Neural cell (in vitro differentiated cells): ENCODE data around the gene KBTBD3. TPM values are rescaled to one million over a fixed set of nuclear protein-coding genes. Genes with fewer than 3 reads are reported as not detected.
"Not testable (repeated sequence)": the region's sequence is repeated elsewhere in the genome, so short reads cannot be mapped to it uniquely, and the experiment has no call there.

Experiments
- H2AFZ ChIP-seq: fragments of 200-600, 300-800 bp; sonication (generic), shearing (Covaris generic); 2 replicates; pipeline ENCODE4 v1.6.0; 2014; ENCODE audit warnings: low read depth, mild to moderate bottlenecking, antibody characterized with exemption, low read length, moderate library complexity
- H3F3A ChIP-seq: fragments of 200-600 bp; shearing (Covaris generic); 2 replicates; pipeline ENCODE4 v1.6.1; 2016; ENCODE audit warnings: mild to moderate bottlenecking, moderate library complexity, mixed read lengths, antibody characterized with exemption, low read length; ENCODE audit not compliant: insufficient read depth, poor library complexity, severe bottlenecking
- H3K27ac ChIP-seq: fragments of 200-600, 300-800 bp; sonication (generic), shearing (Covaris generic); 2 replicates; pipeline ENCODE4 v1.5.1; 2014; ENCODE audit warnings: mild to moderate bottlenecking, low read length, moderate library complexity
- H3K27me3 ChIP-seq: fragments of 300-800, 200-600 bp; sonication (generic), shearing (Covaris generic); 2 replicates; pipeline ENCODE4 v1.6.0; 2014; ENCODE audit warnings: mild to moderate bottlenecking, low read depth, low read length, moderate library complexity; ENCODE audit not compliant: insufficient read depth
- H3K36me3 ChIP-seq: fragments of 300-800, 200-600 bp; sonication (generic), shearing (Covaris generic); 2 replicates; pipeline ENCODE4 v1.5.1; 2014; ENCODE audit warnings: mild to moderate bottlenecking, antibody characterized with exemption, low read length, moderate library complexity; ENCODE audit not compliant: insufficient read depth
- H3K4me2 ChIP-seq: fragments of 300-800, 200-600 bp; sonication (generic), shearing (Covaris generic); 2 replicates; pipeline ENCODE4 v1.6.0; 2014; ENCODE audit warnings: mild to moderate bottlenecking, low read length
- H3K4me3 ChIP-seq: fragments of 300-800, 200-600 bp; sonication (generic), shearing (Covaris generic); 2 replicates; pipeline ENCODE4 v1.5.1; 2014; ENCODE audit warnings: mild to moderate bottlenecking, low read length, moderate library complexity
- H3K79me2 ChIP-seq: fragments of 200-600 bp; shearing (Covaris generic); replicated peaks from 2 replicates; pipeline ENCODE4 v1.6.0; 2014; ENCODE audit warnings: mild to moderate bottlenecking, low read length, moderate library complexity; ENCODE audit not compliant: insufficient read depth
- H3K9ac ChIP-seq: fragments of 300-800, 200-600 bp; sonication (generic), shearing (Covaris generic); 2 replicates; pipeline ENCODE4 v1.6.1; 2016; ENCODE audit warnings: mild to moderate bottlenecking, low read length, mixed read lengths
- H3K9me2 ChIP-seq: fragments of 200-600 bp; shearing (Covaris generic); 2 replicates; pipeline ENCODE4 v1.6.1; 2016; ENCODE audit warnings: mild to moderate bottlenecking, low read length, mixed read lengths; ENCODE audit not compliant: insufficient read depth
- H3K9me3 ChIP-seq: fragments of 200-600, 300-800 bp; sonication (generic), shearing (Covaris generic); 2 replicates; pipeline ENCODE4 v1.6.1; 2016; ENCODE audit warnings: mild to moderate bottlenecking, mixed run types, low read length, moderate library complexity, mixed read lengths
- H4K20me1 ChIP-seq: fragments of 200-600 bp; shearing (Covaris generic); 2 replicates; pipeline ENCODE4 v1.6.1; 2016; ENCODE audit warnings: mild to moderate bottlenecking, mixed run types; ENCODE audit not compliant: insufficient read depth
- EP300 ChIP-seq: fragments of 450-650 bp; conservative IDR thresholded peaks from 2 replicates; pipeline ENCODE4 v1.6.1; 2014; ENCODE audit warnings: antibody characterized with exemption, mild to moderate bottlenecking, moderate library complexity; ENCODE audit not compliant: poor library complexity, severe bottlenecking
- EZH2 ChIP-seq: fragments of 200-600, 300-800 bp; shearing (Covaris generic), sonication (generic); IDR thresholded peaks from 2 replicates; pipeline ENCODE4 v1.6.1; 2014; ENCODE audit warnings: antibody characterized with exemption, low read length, borderline replicate concordance, mild to moderate bottlenecking; ENCODE audit not compliant: insufficient read depth, poor library complexity, severe bottlenecking
- POLR2AphosphoS5 ChIP-seq: IDR thresholded peaks from 2 replicates; pipeline ENCODE4 v1.6.1; 2012
- RAD21 ChIP-seq: fragments of 450-650 bp; conservative IDR thresholded peaks from 2 replicates; pipeline ENCODE4 v1.6.1; 2014; ENCODE audit warnings: antibody characterized with exemption, mild to moderate bottlenecking, moderate library complexity
- SMC3 ChIP-seq: fragments of 450-650 bp; conservative IDR thresholded peaks from 2 replicates; pipeline ENCODE4 v1.6.1; 2014; ENCODE audit warnings: antibody characterized with exemption, mild to moderate bottlenecking, moderate library complexity; ENCODE audit not compliant: poor library complexity
- TAF1 ChIP-seq: IDR thresholded peaks from 2 replicates; pipeline ENCODE4 v1.6.1; 2012; ENCODE audit warnings: low read depth
- polyA plus RNA-seq: library from polyadenylated mRNA; depleted of rRNA; stranded (reverse); fragments of >200 nt; gene quantifications from 2 replicates; pipeline ENCODE4 v1.2.3, GENCODE V29; 2014
- TF ChIP-seq, protein P1 (sequence below): fragments of 450-650 bp; IDR thresholded peaks from 2 replicates; pipeline ENCODE4 v1.5.1; 2014; ENCODE audit warnings: antibody characterized with exemption, mild to moderate bottlenecking, moderate library complexity; ENCODE audit not compliant: poor library complexity, severe bottlenecking
- TF ChIP-seq, protein P2 (sequence below): IDR thresholded peaks from 2 replicates; pipeline ENCODE4 v1.6.1; 2012; ENCODE audit warnings: borderline replicate concordance

Gene KBTBD3
- polyA plus RNA-seq, 1 donor from 2014 or later, result 7.3 TPM

- Histone ChIP-seq H2AFZ (no peak overlapping the region), H3K4me3 (no peak overlapping the region), H3K9me3 (no peaks in the 10 kb centered on the region), H3K36me3 (peaks cover 11% of the 10 kb centered on the region), H3F3A (no peaks in the 10 kb centered on the region), H3K9ac (no peak overlapping the region), H3K79me2 (peaks cover 25% of the 10 kb centered on the region), H3K27me3 (no peaks in the 10 kb centered on the region), H3K4me2 (no peak overlapping the region), H4K20me1 (no peaks in the 10 kb centered on the region), H3K27ac (no peak overlapping the region), H3K9me2 (no peaks in the 10 kb centered on the region)
- no peak for TF ChIP-seq POLR2AphosphoS5
- TF ChIP-seq RAD21, result no peak
- no peak for TF ChIP-seq TAF1
- TF ChIP-seq, protein P1, sequence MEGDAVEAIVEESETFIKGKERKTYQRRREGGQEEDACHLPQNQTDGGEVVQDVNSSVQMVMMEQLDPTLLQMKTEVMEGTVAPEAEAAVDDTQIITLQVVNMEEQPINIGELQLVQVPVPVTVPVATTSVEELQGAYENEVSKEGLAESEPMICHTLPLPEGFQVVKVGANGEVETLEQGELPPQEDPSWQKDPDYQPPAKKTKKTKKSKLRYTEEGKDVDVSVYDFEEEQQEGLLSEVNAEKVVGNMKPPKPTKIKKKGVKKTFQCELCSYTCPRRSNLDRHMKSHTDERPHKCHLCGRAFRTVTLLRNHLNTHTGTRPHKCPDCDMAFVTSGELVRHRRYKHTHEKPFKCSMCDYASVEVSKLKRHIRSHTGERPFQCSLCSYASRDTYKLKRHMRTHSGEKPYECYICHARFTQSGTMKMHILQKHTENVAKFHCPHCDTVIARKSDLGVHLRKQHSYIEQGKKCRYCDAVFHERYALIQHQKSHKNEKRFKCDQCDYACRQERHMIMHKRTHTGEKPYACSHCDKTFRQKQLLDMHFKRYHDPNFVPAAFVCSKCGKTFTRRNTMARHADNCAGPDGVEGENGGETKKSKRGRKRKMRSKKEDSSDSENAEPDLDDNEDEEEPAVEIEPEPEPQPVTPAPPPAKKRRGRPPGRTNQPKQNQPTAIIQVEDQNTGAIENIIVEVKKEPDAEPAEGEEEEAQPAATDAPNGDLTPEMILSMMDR, result no peak
- TF ChIP-seq, protein P2, sequence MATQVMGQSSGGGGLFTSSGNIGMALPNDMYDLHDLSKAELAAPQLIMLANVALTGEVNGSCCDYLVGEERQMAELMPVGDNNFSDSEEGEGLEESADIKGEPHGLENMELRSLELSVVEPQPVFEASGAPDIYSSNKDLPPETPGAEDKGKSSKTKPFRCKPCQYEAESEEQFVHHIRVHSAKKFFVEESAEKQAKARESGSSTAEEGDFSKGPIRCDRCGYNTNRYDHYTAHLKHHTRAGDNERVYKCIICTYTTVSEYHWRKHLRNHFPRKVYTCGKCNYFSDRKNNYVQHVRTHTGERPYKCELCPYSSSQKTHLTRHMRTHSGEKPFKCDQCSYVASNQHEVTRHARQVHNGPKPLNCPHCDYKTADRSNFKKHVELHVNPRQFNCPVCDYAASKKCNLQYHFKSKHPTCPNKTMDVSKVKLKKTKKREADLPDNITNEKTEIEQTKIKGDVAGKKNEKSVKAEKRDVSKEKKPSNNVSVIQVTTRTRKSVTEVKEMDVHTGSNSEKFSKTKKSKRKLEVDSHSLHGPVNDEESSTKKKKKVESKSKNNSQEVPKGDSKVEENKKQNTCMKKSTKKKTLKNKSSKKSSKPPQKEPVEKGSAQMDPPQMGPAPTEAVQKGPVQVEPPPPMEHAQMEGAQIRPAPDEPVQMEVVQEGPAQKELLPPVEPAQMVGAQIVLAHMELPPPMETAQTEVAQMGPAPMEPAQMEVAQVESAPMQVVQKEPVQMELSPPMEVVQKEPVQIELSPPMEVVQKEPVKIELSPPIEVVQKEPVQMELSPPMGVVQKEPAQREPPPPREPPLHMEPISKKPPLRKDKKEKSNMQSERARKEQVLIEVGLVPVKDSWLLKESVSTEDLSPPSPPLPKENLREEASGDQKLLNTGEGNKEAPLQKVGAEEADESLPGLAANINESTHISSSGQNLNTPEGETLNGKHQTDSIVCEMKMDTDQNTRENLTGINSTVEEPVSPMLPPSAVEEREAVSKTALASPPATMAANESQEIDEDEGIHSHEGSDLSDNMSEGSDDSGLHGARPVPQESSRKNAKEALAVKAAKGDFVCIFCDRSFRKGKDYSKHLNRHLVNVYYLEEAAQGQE, result no peak
- TF ChIP-seq EZH2, result no peak
- no peak for TF ChIP-seq SMC3
These were observed 65.7 kb downstream of the KBTBD3 start for GRCh38 chr11:106011481-106011880.

- H3K4me3 ChIP-seq, H3K27me3 ChIP-seq, H3F3A ChIP-seq, H3K27ac ChIP-seq, H3K4me2 ChIP-seq, H2AFZ ChIP-seq, H3K9me2 ChIP-seq, H3K36me3 ChIP-seq, H4K20me1 ChIP-seq, H3K79me2 ChIP-seq, H3K9ac ChIP-seq, H3K9me3 ChIP-seq: not testable (repeated sequence)
These were observed 74.1 kb downstream of the KBTBD3 start for GRCh38 chr11:106003094-106003493.

GRCh38 chr11:106001304-106002012, 75.7 kb downstream of the KBTBD3 start:
- no peak overlapping the region for H3K4me2 ChIP-seq
- H3K27ac ChIP-seq, result no peak overlapping the region
- H3K9me3 ChIP-seq, result peaks cover 6% of the 10 kb centered on the region
- H3K4me3 ChIP-seq, result no peak overlapping the region
- peaks cover 7% of the 10 kb centered on the region for H3K79me2 ChIP-seq
- TF ChIP-seq TAF1, result no peak
- TF ChIP-seq EP300, result no peak
- no peak for TF ChIP-seq RAD21
- no peak for TF ChIP-seq EZH2
- H3K27me3 ChIP-seq, result no peaks in the 10 kb centered on the region
- no peak overlapping the region for H2AFZ ChIP-seq
- H3K36me3 ChIP-seq, result no peaks in the 10 kb centered on the region
- no peaks in the 10 kb centered on the region for H4K20me1 ChIP-seq
- H3K9me2 ChIP-seq, result no peaks in the 10 kb centered on the region
- no peak overlapping the region for H3K9ac ChIP-seq
- H3F3A ChIP-seq, result no peaks in the 10 kb centered on the region

Other genes starting within 250 kb of the KBTBD3 start
- gene MSANTD4, start 55.1 kb downstream of the KBTBD3 start, polyA plus RNA-seq, result 45.0 and 48.4 TPM in 2 replicates
- 275 and 322 TPM in 2 replicates for gene AASDHPPT, start 315 bp upstream of the KBTBD3 start, polyA plus RNA-seq